ENCODE results near the gene COPB2.

DNA sequence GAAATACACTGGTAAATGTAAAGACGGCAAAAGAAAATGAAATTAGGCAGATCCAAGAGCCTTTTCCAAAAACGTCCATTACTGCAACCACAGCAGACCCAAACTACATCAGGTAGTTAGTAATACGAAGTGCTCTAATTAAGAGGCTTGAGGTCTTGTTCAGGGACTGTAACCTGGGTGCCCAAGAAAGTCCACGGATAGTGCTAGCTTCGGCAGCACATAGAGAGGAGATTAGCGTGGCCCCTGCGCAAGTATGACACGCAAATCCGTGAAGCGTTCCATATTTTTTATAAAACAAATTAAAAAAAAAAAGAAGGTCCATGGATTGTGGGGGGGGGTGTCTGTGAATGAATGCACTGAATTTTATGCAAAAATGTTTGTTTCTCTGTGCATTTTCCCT, 1.4 kb downstream of the COPB2 start:
- TF ChIP-seq, protein P1, sequence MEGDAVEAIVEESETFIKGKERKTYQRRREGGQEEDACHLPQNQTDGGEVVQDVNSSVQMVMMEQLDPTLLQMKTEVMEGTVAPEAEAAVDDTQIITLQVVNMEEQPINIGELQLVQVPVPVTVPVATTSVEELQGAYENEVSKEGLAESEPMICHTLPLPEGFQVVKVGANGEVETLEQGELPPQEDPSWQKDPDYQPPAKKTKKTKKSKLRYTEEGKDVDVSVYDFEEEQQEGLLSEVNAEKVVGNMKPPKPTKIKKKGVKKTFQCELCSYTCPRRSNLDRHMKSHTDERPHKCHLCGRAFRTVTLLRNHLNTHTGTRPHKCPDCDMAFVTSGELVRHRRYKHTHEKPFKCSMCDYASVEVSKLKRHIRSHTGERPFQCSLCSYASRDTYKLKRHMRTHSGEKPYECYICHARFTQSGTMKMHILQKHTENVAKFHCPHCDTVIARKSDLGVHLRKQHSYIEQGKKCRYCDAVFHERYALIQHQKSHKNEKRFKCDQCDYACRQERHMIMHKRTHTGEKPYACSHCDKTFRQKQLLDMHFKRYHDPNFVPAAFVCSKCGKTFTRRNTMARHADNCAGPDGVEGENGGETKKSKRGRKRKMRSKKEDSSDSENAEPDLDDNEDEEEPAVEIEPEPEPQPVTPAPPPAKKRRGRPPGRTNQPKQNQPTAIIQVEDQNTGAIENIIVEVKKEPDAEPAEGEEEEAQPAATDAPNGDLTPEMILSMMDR (IDR thresholded peaks at IDR 0.05) = no peak
- no peak for TF ChIP-seq POLR2A (IDR thresholded peaks at IDR 0.05)
